ENCODE data around the gene PRSS53. TPM values are rescaled to one million over a fixed set of nuclear protein-coding genes. Genes with fewer than 3 reads are reported as not detected.

Gene PRSS53
- total RNA-seq, 2 donors from 2014 or later = 2.5 TPM

GRCh38 chr16:31113121-31114120 is 24.7 kb upstream of the PRSS53 start:
- intact Hi-C loops (cut with DNase I) = no loop called here
- H3K9me3 ChIP-seq = no peaks in the 10 kb centered on the region
- TF ChIP-seq POLR2A (IDR thresholded peaks at IDR 0.05) (no peak), POLR2AphosphoS5 (IDR thresholded peaks at IDR 0.05) (no peak), CTCF (IDR thresholded peaks at IDR 0.05) (no peak)
- H3K36me3 ChIP-seq = peaks cover 0 to 8% of the 10 kb centered on the region in 2 donors
- H3K4me1 ChIP-seq (replicated peaks) = peaks cover 11% of the 10 kb centered on the region
- 64% methylated on average over 5 of the region's 5 CpGs for WGBS
- DNase-seq (ENCODE audit: low spot score) = no peak
- no peak overlapping the region for H3K4me3 ChIP-seq
- H3K27ac ChIP-seq = peak overlapping the region; percentile 11 to 17
- H3K27me3 ChIP-seq (replicated peaks; ENCODE audit: insufficient read depth) = no peaks in the 10 kb centered on the region

DNA sequence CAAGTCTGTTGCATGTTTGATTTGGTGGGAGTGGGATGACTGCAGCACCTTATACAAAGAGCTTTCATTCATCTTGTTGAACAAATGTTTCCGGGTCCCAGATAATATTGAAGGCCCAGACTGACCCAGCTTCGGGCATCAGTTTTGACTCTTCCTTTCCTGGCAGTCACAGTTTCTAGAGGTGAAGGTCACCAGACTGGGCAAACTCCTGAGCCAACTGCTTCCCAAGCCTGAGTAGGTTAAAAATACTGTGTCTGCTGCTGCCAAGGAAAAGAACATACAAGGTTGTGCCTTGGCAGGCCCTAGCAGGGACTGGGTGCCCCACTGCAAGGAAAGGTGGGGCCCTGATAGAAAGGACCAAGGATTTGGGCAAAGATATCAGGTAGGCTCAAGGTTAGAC is 24.0 kb upstream of the PRSS53 start:
- Histone ChIP-seq H3K9me3 (no peaks in the 10 kb centered on the region), H3K36me3 (peaks cover 0 to 8% of the 10 kb centered on the region in 2 donors), H3K4me3 (no peak overlapping the region), H3K27ac (no peak overlapping the region), H3K4me1 (replicated peaks) (peaks cover 11% of the 10 kb centered on the region), H3K27me3 (replicated peaks; ENCODE audit: insufficient read depth) (no peaks in the 10 kb centered on the region)
- WGBS = 65% methylated on average over 2 of the region's 2 CpGs
- intact Hi-C loops (cut with DNase I) = no loop called here
- DNase-seq (ENCODE audit: low spot score) = no peak
- TF ChIP-seq POLR2AphosphoS5 (IDR thresholded peaks at IDR 0.05) (no peak), CTCF (IDR thresholded peaks at IDR 0.05) (no peak), POLR2A (IDR thresholded peaks at IDR 0.05) (no peak)

- H3K4me3 ChIP-seq = no peak overlapping the region
- H3K27ac ChIP-seq = no peak overlapping the region
- DNase-seq (ENCODE audit: low spot score) = no peak
- TF ChIP-seq CTCF (IDR thresholded peaks at IDR 0.05) = no peak
- TF ChIP-seq POLR2A (IDR thresholded peaks at IDR 0.05) = no peak
- TF ChIP-seq POLR2AphosphoS5 (IDR thresholded peaks at IDR 0.05) = no peak
- intact Hi-C loops (cut with DNase I) = no loop called here
- H3K4me1 ChIP-seq (replicated peaks) = peaks cover 10% of the 10 kb centered on the region
- no peaks in the 10 kb centered on the region for H3K9me3 ChIP-seq
- peaks cover 0 to 8% of the 10 kb centered on the region in 2 donors for H3K36me3 ChIP-seq
- no peaks in the 10 kb centered on the region for H3K27me3 ChIP-seq (replicated peaks; ENCODE audit: insufficient read depth)
- 88% methylated on average over 20 of the region's 23 CpGs for whole genome bisulfite sequencing
Observed at GRCh38 chr16:31111881-31112466, 23.2 kb upstream of the PRSS53 start.

- intact Hi-C loops (cut with DNase I) = no loop called here
- Histone ChIP-seq H3K4me1 (replicated peaks) (peaks cover 7% of the 10 kb centered on the region), H3K27ac (no peak overlapping the region), H3K36me3 (peaks cover 0 to 8% of the 10 kb centered on the region in 2 donors), H3K27me3 (replicated peaks; ENCODE audit: insufficient read depth) (no peaks in the 10 kb centered on the region), H3K9me3 (no peaks in the 10 kb centered on the region), H3K4me3 (no peak overlapping the region)
- no peak for TF ChIP-seq POLR2AphosphoS5 (IDR thresholded peaks at IDR 0.05)
- TF ChIP-seq POLR2A (IDR thresholded peaks at IDR 0.05) = no peak
- no peak for TF ChIP-seq CTCF (IDR thresholded peaks at IDR 0.05)
- no peak for DNase-seq (ENCODE audit: low spot score)
- 86% methylated on average over 26 of the region's 26 CpGs for WGBS
Observed at GRCh38 chr16:31110106-31111034, 21.6 kb upstream of the PRSS53 start.
